Activated CD4-positive, CD25-positive, alpha-beta regulatory T cell (primary cell): Measurements from ENCODE around the gene PANK1.
"Not testable (repeated sequence)": the region's sequence is repeated elsewhere in the genome, so short reads cannot be mapped to it uniquely, and the experiment has no call there.

Experiments
- DNase-seq, 4 experiments: peaks; one replicate each; lab custom pipeline; 2025; lab: John Stamatoyannopoulos, UW

The PANK1 gene

GRCh38 chr10:89566992-89567391, 78.0 kb downstream of the PANK1 start:
- DNase-seq: no peak

- no peak for DNase-seq
Measured at GRCh38 chr10:89566095-89566950, 78.7 kb downstream of the PANK1 start.

DNA sequence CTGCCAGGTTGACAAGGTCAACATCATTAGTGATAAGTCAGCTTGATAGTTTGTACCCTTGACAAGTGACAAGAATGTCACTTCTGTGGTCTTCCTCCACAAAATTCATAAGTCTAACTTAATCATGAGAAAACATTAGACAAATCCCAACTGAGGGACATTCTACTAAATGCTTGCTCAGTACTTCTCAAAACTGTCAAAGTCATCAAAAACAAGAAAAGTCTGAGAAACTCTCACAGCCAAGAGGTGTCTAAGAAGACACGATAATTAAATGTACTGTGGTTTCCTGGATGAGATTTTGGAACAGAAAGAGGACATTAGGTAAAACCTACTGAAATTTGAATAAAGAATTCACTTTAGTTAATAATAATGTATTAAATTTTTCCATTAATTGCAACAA, 79.9 kb downstream of the PANK1 start:
- no peak for DNase-seq

DNA sequence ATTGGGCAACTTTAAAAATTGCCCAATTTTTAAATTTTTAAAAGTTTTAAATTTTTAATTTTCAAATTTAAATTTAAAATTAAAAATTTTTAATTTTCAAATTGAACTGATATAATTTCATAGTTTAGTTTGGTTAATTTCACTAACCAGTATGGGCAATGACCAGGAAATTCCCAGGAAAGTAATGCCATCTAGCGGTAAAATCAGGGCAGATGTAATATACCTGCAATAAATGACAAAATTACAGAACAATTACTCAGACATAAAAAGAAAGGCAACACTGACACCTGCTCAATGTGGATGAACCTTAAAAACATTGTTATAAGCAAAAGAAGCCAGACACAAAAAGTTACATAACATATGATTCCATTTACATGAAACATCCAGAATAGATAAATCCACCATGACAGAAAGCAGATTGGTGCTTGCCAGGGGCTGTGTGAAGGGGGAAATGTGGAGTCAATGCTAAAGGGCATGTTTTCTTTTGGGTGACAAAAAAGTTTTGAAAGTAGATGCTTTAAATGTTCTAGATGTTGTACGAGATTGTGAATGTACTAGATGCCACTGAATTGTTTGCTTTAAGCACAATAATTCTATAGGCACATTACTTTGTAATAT, 81.1 kb downstream of the PANK1 start:
- DNase-seq: peak in 1 of 4 experiments; percentile 1

DNA sequence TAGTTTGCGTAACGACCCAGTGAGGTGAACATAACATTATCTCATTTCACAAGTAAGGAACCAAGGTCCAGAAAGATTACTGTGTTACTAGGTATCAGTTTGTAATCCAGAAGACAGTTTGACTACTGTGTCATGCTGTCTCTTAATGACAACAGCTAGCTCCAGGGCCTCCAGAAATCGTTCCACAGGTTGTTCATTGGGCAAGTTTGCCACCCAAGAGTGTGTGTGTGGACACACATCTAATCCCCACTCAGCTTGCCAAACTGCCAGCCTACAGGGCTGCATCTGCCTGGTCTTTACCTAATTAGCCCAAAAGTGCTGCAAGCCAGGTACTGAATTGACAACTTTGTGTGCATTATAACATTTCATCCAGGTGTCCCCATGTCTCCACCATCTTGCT, 81.7 kb downstream of the PANK1 start:
- no peak for DNase-seq

DNA sequence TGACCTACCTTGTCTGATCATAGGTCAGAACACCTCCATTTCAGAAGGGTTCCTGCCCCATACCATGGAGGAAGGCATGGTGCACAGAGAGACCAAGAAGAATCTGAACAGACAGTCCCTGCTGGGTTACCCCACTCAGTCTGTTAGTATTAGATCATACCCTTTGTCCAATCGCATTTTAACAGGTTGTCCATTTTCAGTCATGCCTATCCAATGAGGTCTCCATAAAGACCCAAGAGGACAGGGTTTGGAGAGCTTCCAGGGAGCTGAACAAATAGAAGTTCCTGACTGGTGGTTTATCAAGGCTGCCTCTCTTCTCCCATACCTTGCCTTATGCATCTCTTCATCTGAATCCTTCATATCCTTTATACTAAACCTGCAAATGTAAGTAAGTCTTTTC, 88.4 kb downstream of the PANK1 start:
- DNase-seq: no peak

DNA sequence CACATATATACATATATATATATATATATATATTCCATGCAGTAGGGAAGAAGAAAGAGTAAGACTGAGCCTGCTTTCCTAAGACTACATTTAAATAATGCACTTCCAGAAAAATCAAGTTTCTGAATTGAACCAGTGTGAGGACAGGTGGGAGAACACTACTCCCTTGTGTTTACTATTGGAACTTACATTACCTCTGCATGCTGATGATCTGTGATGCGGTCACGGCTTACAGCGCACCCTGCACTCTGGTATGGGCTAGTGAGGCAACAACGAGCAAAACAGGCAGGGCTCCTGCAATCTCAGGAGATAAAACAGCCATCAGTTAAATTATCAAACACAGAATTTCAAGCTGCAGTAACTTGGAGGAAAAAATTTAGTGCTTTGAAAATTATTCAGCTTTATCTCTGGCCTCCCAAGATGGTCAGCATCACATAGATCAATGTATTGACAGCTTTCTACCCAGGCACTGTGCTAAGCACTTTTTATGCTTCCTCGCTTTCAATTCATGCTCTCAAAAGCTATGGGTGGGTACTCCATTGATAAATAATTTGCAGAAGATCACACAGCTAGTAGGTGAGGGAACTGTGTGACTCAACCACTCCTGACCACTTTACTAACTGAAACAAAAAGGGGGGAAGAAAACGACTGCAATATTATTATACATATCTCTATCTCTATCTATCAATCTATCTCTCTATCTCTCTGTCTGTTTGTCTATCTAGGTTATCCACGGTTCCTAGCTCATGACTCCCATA, 89.2 kb downstream of the PANK1 start:
- no peak for DNase-seq

DNA sequence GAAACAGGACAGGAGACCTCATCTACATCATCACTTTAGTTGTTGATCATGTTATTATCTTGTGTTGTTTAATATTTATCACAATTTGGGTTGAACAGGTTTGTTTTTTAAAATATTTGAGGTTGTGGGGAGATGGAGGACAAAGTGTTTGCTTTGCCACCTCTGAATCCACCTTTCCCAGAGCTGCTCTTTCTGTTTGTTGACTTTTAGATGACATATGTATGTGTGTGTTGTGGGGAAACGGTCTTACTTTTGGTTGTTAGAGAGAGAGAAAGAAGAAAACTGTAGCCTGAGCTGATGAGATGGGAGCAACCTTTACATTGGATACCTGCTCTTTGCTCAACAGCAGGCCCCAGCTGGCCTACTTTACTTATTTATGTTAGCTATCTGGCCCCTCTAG, 90.6 kb downstream of the PANK1 start:
- DNase-seq: no peak

DNA sequence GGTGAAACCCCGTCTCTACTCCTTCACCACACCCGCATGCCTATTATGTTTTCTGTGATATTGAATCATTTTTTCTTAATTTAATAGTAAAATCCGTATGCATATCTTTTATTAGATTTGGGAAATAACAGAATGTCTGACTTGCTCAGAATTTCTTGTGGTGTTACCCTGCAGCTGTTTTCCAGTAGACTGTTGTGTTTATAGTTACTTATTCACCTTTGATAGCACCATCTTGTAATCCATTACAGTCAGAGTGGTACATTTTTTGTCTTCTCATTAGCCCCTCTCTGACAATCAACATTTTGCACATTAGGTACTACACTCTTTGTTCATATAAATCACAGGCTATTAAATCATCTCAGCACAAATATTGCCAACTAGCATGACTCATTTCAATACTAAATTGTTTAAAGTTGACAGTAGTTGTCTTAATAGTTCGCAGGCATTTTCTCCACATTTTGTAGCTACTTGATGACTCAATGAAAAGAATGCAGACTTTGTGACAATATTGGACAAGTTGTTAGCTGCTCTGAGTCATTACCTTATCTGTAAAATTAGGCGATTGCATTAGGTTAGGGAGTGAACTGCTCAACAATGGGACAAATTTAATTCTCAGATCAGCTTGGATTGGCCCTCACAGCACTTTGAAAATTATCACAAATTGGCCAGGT, 91.8 kb downstream of the PANK1 start:
- DNase-seq: no peak

DNA sequence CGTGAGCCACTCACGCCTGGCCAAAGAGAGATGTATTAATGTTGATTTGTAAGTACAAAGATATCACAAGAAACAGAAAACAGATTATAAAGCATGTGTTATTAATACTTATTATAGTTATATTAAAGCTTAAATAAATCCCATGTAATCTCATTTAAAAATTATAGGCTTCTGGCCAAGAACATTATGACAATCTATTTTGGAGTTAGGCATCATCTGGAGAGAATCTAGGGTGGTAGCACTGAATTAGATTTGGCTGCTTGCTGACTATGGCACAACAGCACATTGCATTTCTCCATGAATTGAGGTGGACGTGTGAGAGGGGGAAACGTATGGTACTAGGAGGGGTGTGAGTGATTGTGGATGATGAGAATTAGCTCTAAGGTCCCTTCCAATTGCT, 92.8 kb downstream of the PANK1 start:
- no peak for DNase-seq

DNA sequence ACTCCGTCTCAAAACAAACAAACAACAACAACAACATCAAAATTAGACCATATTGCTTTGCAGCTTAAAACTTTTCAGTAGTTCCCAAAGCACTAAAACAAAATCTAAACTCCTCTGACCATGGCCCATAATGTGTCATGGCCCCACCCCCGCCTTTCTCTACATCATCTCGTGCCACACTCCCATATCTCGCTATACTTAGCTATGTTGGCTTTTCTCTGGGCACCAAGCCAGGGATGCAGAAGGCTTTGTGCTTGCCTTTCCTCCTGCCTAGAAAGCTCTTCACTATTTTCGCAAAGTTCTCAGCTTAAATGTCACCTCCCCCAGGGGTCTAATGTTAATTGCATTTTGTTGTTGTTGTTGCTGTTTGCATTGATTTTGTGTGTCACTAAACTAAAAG, 94.5 kb downstream of the PANK1 start:
- DNase-seq: no peak

- no peak for DNase-seq
Measured at GRCh38 chr10:89549510-89549909, 95.5 kb downstream of the PANK1 start.

DNA sequence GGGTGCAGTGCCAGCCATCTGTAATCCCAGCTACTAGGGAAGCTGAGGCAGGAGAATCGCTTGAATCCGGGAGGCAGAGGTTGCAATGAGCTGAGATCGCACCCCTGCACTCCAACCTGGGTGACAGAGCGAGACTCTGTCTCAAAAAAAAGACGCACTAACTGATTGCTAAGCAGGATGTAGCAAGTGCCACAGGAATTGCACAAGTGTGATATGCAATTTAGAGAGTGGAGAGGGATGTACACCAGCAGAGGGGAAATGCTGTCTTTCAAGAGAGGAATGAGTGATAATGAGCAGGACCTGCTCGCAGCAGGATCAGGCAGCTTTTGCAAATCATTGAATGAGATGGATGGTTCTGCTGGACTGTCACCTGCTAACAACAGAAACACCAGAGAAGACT, 96.4 kb downstream of the PANK1 start:
- DNase-seq: no peak

DNA sequence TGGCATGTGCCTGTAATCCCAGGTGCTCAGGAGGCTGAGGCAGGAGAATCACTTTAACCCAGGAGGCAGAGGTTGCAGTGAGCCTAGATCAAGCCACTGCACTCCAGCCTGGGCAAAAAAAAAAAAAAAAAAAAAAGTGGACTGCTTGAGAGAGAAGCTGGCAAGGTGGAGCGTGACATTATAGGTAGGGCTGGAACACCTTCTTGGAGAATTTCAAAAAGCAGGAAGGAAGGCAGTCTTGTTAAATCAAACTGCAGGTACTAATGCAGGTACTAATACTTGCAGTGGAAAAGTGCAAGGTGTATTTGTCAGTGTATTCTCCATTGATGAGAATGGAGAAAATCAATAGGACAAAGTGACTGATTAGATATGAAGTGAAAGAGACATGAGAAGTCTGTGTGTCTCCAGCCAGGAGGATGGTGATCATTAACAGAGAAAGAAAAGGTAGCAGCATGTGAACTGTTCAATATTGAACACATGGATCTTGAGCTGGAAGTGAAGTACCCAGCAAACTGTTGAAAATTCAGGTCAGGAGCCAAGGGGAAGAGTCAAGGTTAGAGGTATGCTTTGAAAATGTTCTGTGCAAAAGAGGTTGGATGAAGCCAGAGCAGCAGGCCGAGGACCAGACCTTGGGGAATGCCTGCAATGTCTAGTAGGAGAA, 97.1 kb downstream of the PANK1 start:
- no peak for DNase-seq

- DNase-seq: not testable (repeated sequence)
Measured at GRCh38 chr10:89546651-89547050, 98.4 kb downstream of the PANK1 start.

GRCh38 chr10:89543841-89544240, 101.2 kb downstream of the PANK1 start:
- DNase-seq: no peak

DNA sequence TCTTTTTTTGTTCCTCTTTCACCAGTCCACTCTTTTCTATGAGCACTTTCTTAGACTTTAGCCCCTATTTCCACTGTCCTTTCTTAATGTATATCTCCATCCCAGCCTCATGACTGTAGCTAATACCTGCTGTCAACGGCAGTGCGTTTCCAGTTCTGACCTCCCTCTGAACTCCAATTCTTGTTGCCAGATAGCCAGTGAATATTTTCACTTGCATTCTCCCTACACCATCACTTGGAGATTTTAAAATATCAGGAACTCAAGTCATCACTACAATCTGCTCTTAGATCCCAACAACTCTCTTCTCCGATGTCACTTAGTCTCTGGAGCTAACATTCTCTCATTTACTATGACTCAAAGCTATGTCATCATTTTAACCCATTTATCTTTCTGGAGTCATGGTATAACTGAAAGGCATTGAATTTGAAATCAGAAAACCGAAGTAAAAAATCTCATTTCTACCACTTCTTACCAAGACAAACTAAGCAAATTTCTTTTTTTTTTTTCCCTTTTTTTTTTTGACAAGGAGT, 104.6 kb downstream of the PANK1 start:
- DNase-seq: no peak

GRCh38 chr10:89537364-89537763, 107.7 kb downstream of the PANK1 start:
- DNase-seq: no peak

- no peak for DNase-seq
Measured at GRCh38 chr10:89536013-89536354, 109.1 kb downstream of the PANK1 start.

DNA sequence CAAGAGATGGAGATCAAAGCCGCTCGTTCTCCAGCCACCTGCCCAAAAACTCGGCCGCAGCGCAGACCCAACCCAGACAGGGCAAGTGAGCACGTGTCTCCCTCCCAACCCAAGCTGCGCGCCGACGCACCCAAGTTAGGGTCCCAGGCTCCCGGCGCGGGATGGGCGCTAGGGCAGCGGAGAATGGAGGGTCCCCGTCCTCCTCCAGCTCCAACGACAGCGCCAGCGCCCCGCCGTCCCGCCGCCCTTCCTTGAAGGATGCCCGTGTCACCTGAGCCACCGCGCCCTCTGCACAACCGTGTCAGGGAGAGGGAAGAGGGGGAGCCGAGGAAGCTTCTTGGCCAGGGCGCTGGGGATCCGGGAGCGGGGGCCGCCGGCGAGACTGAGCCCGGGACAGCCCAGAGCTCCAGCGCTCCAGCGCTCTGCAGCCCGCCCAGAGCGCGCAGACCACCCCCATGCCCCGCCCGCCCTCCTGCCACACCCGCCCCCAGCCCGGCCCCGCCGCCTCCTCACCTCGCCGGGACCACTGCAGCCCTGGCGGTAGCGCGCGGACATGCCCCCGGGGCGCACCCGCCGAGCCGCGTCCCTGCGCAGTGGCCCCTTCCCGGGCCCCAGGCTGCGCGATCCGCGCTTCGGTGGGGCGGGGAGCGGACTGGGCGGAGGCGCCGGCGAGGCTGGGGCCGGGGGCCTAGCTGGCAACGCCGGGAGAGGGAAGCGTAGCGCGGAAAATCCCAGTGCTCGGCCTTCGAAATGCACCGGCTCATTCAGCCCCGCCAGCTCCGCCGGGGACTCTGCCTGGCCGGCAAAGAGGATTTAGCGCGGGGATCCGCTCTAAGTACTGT, 109.7 kb downstream of the PANK1 start, which contains the start of gene SLC16A12:
TSS of gene SLC16A12 (minus strand) at position 424 of the 842 bp plus-strand sequence. CDS start 73,016 bp downstream, outside the sequence.
- no peak for DNase-seq

- no peak for DNase-seq
Measured at GRCh38 chr10:89534826-89535166, 110.2 kb downstream of the PANK1 start.
